AG04450 (cell line): ENCODE data around the gene PC. TPM values are rescaled to one million over a fixed set of nuclear protein-coding genes. Genes with fewer than 3 reads are reported as not detected.

Experiments
- CTCF ChIA-PET: fragments of 300-600, 350-600 bp; formaldehyde crosslinking; extraction: SDS; loops from one replicate; lab custom pipeline; 2022; ENCODE audit warnings: antibody characterized with exemption, inconsistent platforms; lab: Charles Lee
- POLR2A ChIA-PET: fragments of 350-600 bp; formaldehyde crosslinking; extraction: SDS; loops from one replicate; lab custom pipeline; 2021; ENCODE audit warnings: antibody characterized with exemption, inconsistent platforms; lab: Yijun Ruan, JAX
- DNase-seq: peaks from one replicate; pipeline ENCODE4 v3.0.0-alpha.2; 2011; ENCODE audit warnings: low read depth, low spot score
- H3K27ac ChIP-seq: one replicate; pipeline ENCODE4 v1.5.1; 2012; ENCODE audit warnings: low read depth, low read length, control low read depth
- H3K27me3 ChIP-seq: one replicate; pipeline ENCODE4 v1.6.0; 2012; ENCODE audit warnings: low read length; ENCODE audit not compliant: control insufficient read depth, insufficient read depth
- H3K4me3 ChIP-seq: 2 replicates; pipeline ENCODE4 v1.5.1; 2011; ENCODE audit warnings: mild to moderate bottlenecking, low read depth, low read length, control low read depth
- H3K9me3 ChIP-seq: 2 replicates; pipeline ENCODE4 v1.5.1; 2012; ENCODE audit warnings: low read length; ENCODE audit not compliant: control insufficient read depth, insufficient read depth
- polyA plus RNA-seq: library from polyadenylated mRNA; depleted of rRNA; stranded (reverse); fragments of >200 nt; gene quantifications from 2 replicates; pipeline ENCODE4 v1.2.3, GENCODE V29; 2011
- TF ChIP-seq, protein P1 (sequence below): IDR thresholded peaks from 2 replicates; pipeline ENCODE4 v1.5.1; 2011; ENCODE audit warnings: low read depth, low read length, control low read depth, inconsistent platforms

The PC gene
- polyA plus RNA-seq, 1 experiment: 12.1 TPM

- Histone ChIP-seq H3K9me3 (no peaks in the 10 kb centered on the region; the same call in 1 of the 2 replicates), H3K4me3 (no peak overlapping the region), H3K27me3 (no peaks in the 10 kb centered on the region), H3K27ac (no peak overlapping the region)
- CTCF ChIA-PET: interaction anchor here (1.1 kb wide), 1 partner anchor 10 kb away, joined by 3 read pairs; no protein-coding TSS in a partner anchor
- TF ChIP-seq, protein P1, sequence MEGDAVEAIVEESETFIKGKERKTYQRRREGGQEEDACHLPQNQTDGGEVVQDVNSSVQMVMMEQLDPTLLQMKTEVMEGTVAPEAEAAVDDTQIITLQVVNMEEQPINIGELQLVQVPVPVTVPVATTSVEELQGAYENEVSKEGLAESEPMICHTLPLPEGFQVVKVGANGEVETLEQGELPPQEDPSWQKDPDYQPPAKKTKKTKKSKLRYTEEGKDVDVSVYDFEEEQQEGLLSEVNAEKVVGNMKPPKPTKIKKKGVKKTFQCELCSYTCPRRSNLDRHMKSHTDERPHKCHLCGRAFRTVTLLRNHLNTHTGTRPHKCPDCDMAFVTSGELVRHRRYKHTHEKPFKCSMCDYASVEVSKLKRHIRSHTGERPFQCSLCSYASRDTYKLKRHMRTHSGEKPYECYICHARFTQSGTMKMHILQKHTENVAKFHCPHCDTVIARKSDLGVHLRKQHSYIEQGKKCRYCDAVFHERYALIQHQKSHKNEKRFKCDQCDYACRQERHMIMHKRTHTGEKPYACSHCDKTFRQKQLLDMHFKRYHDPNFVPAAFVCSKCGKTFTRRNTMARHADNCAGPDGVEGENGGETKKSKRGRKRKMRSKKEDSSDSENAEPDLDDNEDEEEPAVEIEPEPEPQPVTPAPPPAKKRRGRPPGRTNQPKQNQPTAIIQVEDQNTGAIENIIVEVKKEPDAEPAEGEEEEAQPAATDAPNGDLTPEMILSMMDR: no peak
- POLR2A ChIA-PET: no interaction called here
- DNase-seq: no peak
Measured at GRCh38 chr11:66920978-66921784, 37.0 kb downstream of the PC start.

GRCh38 chr11:66919923-66920322, 38.3 kb downstream of the PC start:
- H3K27me3 ChIP-seq: no peaks in the 10 kb centered on the region
- H3K4me3 ChIP-seq: no peak overlapping the region
- no peak for DNase-seq
- POLR2A ChIA-PET: interaction anchor here (0.6 kb wide), 1 partner anchor 428 kb away, joined by 8 read pairs; no protein-coding TSS in a partner anchor
- TF ChIP-seq, protein P1: no peak
- no peaks in the 10 kb centered on the region; the same call in 1 of the 2 replicates for H3K9me3 ChIP-seq
- CTCF ChIA-PET: interaction anchor here (0.8 to 1.1 kb wide), 2 partner anchors 9 to 39 kb away, joined by 3 read pairs; no protein-coding TSS in a partner anchor
- H3K27ac ChIP-seq: no peak overlapping the region

DNA sequence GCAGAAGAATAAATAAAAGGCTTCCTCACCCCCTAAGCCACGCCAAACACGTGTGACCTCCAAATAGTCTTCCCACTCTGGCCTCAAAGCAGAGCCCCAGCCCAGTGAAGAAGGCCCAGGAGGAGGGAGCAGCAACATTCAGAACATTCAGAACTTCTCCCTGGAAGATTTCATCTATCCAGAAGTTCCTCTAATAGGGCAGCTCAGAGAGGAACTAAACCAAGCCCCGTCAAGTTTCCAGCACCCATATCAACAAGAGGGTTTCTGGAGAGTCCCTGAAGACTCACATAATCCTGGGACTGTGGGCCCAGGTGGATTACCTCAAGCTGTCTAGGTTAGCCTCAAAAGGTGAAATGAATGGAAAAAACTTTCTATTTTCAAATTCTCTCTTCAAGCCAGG, 39.4 kb downstream of the PC start:
- Histone ChIP-seq H3K27ac (no peak overlapping the region), H3K9me3 (no peaks in the 10 kb centered on the region; the same call in 1 of the 2 replicates), H3K4me3 (no peak overlapping the region), H3K27me3 (no peaks in the 10 kb centered on the region)
- TF ChIP-seq, protein P1: no peak
- DNase-seq: no peak
- CTCF ChIA-PET: no interaction called here
- POLR2A ChIA-PET: no interaction called here

DNA sequence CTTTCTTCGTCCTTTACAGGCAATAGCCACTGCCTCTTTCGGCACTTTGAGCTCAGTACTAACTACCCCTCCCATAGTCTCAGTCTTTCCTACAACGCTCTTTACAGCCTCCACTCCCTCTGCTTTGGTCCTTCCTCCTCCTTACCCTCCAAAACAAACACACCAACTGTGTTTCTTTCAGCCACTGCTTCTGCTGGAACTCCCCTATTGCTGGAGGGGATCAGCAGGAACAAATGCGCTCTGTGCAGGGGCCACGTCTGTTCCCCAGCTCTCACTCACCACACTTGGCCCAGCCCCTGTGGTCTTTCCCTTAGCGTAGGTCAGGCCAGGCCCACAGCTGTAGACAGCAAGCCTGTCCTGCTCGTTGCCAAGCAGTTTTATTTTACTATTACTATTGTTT, 42.3 kb downstream of the PC start:
- H3K4me3 ChIP-seq: no peak overlapping the region
- ChIA-PET CTCF (no interaction called here), POLR2A (no interaction called here)
- no peak for DNase-seq
- H3K27me3 ChIP-seq: no peaks in the 10 kb centered on the region
- H3K27ac ChIP-seq: no peak overlapping the region
- TF ChIP-seq, protein P1: no peak
- no peaks in the 10 kb centered on the region for H3K9me3 ChIP-seq
